ENCODE data around the gene NCF1. TPM values are rescaled to one million over a fixed set of nuclear protein-coding genes. Genes with fewer than 3 reads are reported as not detected.
"Not testable (repeated sequence)": the region's sequence is repeated elsewhere in the genome, so short reads cannot be mapped to it uniquely, and the experiment has no call there.

NCF1 gene
- total and polyA plus RNA-seq, 2 of the 8 experiments (the other 6 are each of a cell fraction or from before 2014, with no cell fraction given): 0.47 to 0.73 TPM

- H3K23ac ChIP-seq (ENCODE audit: insufficient read length); H3K56ac ChIP-seq (replicated peaks; ENCODE audit: insufficient read length, low read depth, low read length); DNase-seq (ENCODE audit: low read depth in 1 of 2, low spot score in 2 of 2); H3K27me3 ChIP-seq (replicated peaks in 1 of 4; ENCODE audit: control insufficient read depth in 3 of 4, extremely low read depth in 1 of 4, insufficient read depth in 3 of 4, low read length in 3 of 4); H4K20me1 ChIP-seq (replicated peaks in 1 of 2; ENCODE audit: control insufficient read depth in 1 of 2, insufficient read depth in 2 of 2, low read length in 2 of 2); CTCF ChIA-PET (ENCODE audit: partially characterized antibody); H3K4me2 ChIP-seq (ENCODE audit: insufficient read depth in 1 of 2, low read depth in 2 of 2, low read length in 2 of 2); H2AK5ac ChIP-seq (ENCODE audit: low read depth, low read length); H2BK20ac ChIP-seq (ENCODE audit: low read length); H2BK5ac ChIP-seq (ENCODE audit: low read depth, low read length); H3K27ac ChIP-seq (ENCODE audit: low read depth, low read length); H2BK15ac ChIP-seq (ENCODE audit: low read length); FAIRE-seq; H3K79me1 ChIP-seq (ENCODE audit: low read depth, low read length); H3K18ac ChIP-seq (ENCODE audit: extremely low read depth, low read length); H3K79me2 ChIP-seq (ENCODE audit: control insufficient read depth in 1 of 2, insufficient read depth in 2 of 2, low read length in 2 of 2); H3K9ac ChIP-seq (replicated peaks in 1 of 4; ENCODE audit: extremely low read depth in 1 of 4, low read depth in 3 of 4, low read length in 3 of 4); H2AFZ ChIP-seq (ENCODE audit: low read length); H3K23me2 ChIP-seq (ENCODE audit: low read depth, low read length); H2BK120ac ChIP-seq (replicated peaks; ENCODE audit: low read depth, low read length); H4K8ac ChIP-seq (ENCODE audit: extremely low read depth, insufficient read depth, low read length); H3K9me3 ChIP-seq (ENCODE audit: insufficient read depth in 2 of 2, low read depth in 1 of 2, low read length in 1 of 2); H2BK12ac ChIP-seq (ENCODE audit: low read depth, low read length); H4K5ac ChIP-seq (ENCODE audit: insufficient read length, low read depth, low read length); H3K4me1 ChIP-seq (replicated peaks in 1 of 4; ENCODE audit: control insufficient read depth in 3 of 4, insufficient read depth in 4 of 4, low read length in 3 of 4); H3K14ac ChIP-seq (ENCODE audit: insufficient read length); H3K4me3 ChIP-seq (ENCODE audit: extremely low read depth in 1 of 4, insufficient read depth in 2 of 4, low read depth in 3 of 4, low read length in 4 of 4); H3K4ac ChIP-seq (replicated peaks; ENCODE audit: insufficient read length, low read depth, low read length); H4K91ac ChIP-seq (replicated peaks; ENCODE audit: insufficient read length, low read length): not testable (repeated sequence)
- no CpG with 5 or more reads among the region's 10 CpGs for WGBS, 2 experiments (ENCODE audit: extremely low coverage in 1 of 2, insufficient coverage in 1 of 2, insufficient read length in 1 of 2, insufficient replicate concordance in 2 of 2, low coverage in 1 of 2, low lambda C conversion rate in 2 of 2, missing lambda C conversion rate in 1 of 2)
- POLR2A ChIA-PET (ENCODE audit: partially characterized antibody): interaction anchor here (0.6 kb wide), 1 partner anchor 59 kb away, joined by 4 read pairs; no protein-coding TSS in a partner anchor
- H3K36me3 ChIP-seq (ENCODE audit: control insufficient read depth in 2 of 4, insufficient read depth in 4 of 4, low read length in 3 of 4): peaks cover 2 to 25% (median 5%) of the 10 kb centered on the region in 4 experiments; a peak in 5 of 8 replicates
These were observed 45.1 kb upstream of the NCF1 start for GRCh38 chr7:74728686-74729085.

DNA sequence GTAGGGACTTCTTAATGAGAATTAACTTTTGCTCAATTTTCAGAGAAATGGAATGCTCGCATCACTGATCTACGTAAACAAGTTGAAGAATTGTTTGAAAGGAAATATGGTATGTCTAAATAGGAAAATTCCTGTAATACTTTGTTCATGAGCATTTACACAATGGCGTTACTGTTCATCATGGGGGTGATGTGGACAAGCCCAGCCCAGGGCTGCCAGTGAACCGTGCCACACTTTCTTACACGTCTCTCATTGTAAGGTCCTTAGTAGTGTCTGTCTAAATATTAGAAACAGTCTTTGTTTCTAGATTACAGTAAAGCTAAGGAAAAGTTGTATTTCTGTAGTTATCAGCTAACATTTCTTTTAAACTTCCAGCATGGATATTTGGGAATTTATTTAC is 43.6 kb upstream of the NCF1 start:
- H2BK5ac ChIP-seq (ENCODE audit: low read depth, low read length); H3K4me2 ChIP-seq (ENCODE audit: insufficient read depth in 1 of 2, low read depth in 2 of 2, low read length in 2 of 2); POLR2A ChIA-PET (ENCODE audit: partially characterized antibody); H2AK5ac ChIP-seq (ENCODE audit: low read depth, low read length); H4K8ac ChIP-seq (ENCODE audit: extremely low read depth, insufficient read depth, low read length); DNase-seq (ENCODE audit: low read depth in 1 of 2, low spot score in 2 of 2); H3K23me2 ChIP-seq (ENCODE audit: low read depth, low read length); H3K27me3 ChIP-seq (replicated peaks in 1 of 4; ENCODE audit: control insufficient read depth in 3 of 4, extremely low read depth in 1 of 4, insufficient read depth in 3 of 4, low read length in 3 of 4); H2BK120ac ChIP-seq (replicated peaks; ENCODE audit: low read depth, low read length); H3K4me3 ChIP-seq (ENCODE audit: extremely low read depth in 1 of 4, insufficient read depth in 2 of 4, low read depth in 3 of 4, low read length in 4 of 4); H3K4ac ChIP-seq (replicated peaks; ENCODE audit: insufficient read length, low read depth, low read length); FAIRE-seq; H4K5ac ChIP-seq (ENCODE audit: insufficient read length, low read depth, low read length); H3K56ac ChIP-seq (replicated peaks; ENCODE audit: insufficient read length, low read depth, low read length); H4K20me1 ChIP-seq (replicated peaks in 1 of 2; ENCODE audit: control insufficient read depth in 1 of 2, insufficient read depth in 2 of 2, low read length in 2 of 2); H3K79me1 ChIP-seq (ENCODE audit: low read depth, low read length); H3K9ac ChIP-seq (replicated peaks in 1 of 4; ENCODE audit: extremely low read depth in 1 of 4, low read depth in 3 of 4, low read length in 3 of 4); H3K14ac ChIP-seq (ENCODE audit: insufficient read length); H3K18ac ChIP-seq (ENCODE audit: extremely low read depth, low read length); H2BK15ac ChIP-seq (ENCODE audit: low read length); H3K79me2 ChIP-seq (ENCODE audit: control insufficient read depth in 1 of 2, insufficient read depth in 2 of 2, low read length in 2 of 2); H3K9me3 ChIP-seq (ENCODE audit: insufficient read depth in 2 of 2, low read depth in 1 of 2, low read length in 1 of 2); H2BK12ac ChIP-seq (ENCODE audit: low read depth, low read length); H3K27ac ChIP-seq (ENCODE audit: low read depth, low read length); H2AFZ ChIP-seq (ENCODE audit: low read length); H4K91ac ChIP-seq (replicated peaks; ENCODE audit: insufficient read length, low read length); H3K4me1 ChIP-seq (replicated peaks in 1 of 4; ENCODE audit: control insufficient read depth in 3 of 4, insufficient read depth in 4 of 4, low read length in 3 of 4); CTCF ChIA-PET (ENCODE audit: partially characterized antibody); H2BK20ac ChIP-seq (ENCODE audit: low read length); H3K23ac ChIP-seq (ENCODE audit: insufficient read length): not testable (repeated sequence)
- H3K36me3 ChIP-seq (ENCODE audit: control insufficient read depth in 2 of 4, insufficient read depth in 4 of 4, low read length in 3 of 4): peaks cover 2 to 21% (median 5%) of the 10 kb centered on the region in 4 experiments; a peak in 5 of 8 replicates
- no CpG with 5 or more reads among the region's 5 CpGs for WGBS, 2 experiments (ENCODE audit: extremely low coverage in 1 of 2, insufficient coverage in 1 of 2, insufficient read length in 1 of 2, insufficient replicate concordance in 2 of 2, low coverage in 1 of 2, low lambda C conversion rate in 2 of 2, missing lambda C conversion rate in 1 of 2)
